ENCODE measurements around the gene ZNF248. TPM values are rescaled to one million over a fixed set of nuclear protein-coding genes. Genes with fewer than 3 reads are reported as not detected.

Gene ZNF248
- total RNA-seq, 2 experiments from 2014 or later, result 13.4 to 16.0 TPM

DNA sequence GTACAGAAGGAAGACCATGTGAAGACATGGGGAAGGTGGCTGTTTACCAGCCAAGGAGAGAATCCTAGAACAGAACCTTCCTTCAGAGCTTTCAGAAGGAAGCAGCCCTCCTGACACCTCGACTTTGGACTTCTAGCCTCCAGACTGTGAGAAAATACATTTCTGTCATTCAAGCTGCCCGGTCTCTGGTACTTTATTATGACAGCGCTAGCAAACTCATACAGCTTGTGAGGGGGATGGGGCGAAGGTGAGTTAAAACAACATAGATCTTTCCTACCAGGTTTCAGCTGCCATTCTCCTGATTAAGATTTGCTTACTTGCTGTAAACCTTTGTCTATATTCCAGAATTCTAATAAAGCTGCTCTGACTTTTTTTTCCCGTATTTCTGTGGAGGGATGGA, 14.9 kb upstream of the ZNF248 start:
- ChIA-PET CTCF (ENCODE audit: unreplicated experiment) (no interaction called here), POLR2A (interaction anchor here (0.6 to 0.7 kb wide), 2 partner anchors 82 to 103 kb away, joined by 3 read pairs; no protein-coding TSS in a partner anchor)
- Histone ChIP-seq H3K9me3 (ENCODE audit: low read length) (no peaks in the 10 kb centered on the region), H2AFZ (ENCODE audit: low read length) (peak overlapping the region; percentile 60; the same call in 1 of the 2 replicates), H3K36me3 (ENCODE audit: insufficient read depth, low read length) (no peaks in the 10 kb centered on the region), H3K4me1 (ENCODE audit: insufficient read depth, low read length, poor library complexity, severe bottlenecking) (no peaks in the 10 kb centered on the region), H3K4me2 (ENCODE audit: low read length) (no peak overlapping the region), H3K9me2 (ENCODE audit: insufficient read depth, low read length) (no peaks in the 10 kb centered on the region), H3K79me2 (ENCODE audit: insufficient read depth, low read depth, low read length) (no peaks in the 10 kb centered on the region), H3K27ac (ENCODE audit: low read depth, low read length, poor library complexity, severe bottlenecking) (no peak overlapping the region), H3K4me3 (ENCODE audit: low read depth, low read length, poor library complexity, severe bottlenecking) (no peak overlapping the region), H4K20me1 (ENCODE audit: insufficient read depth, low read length) (no peaks in the 10 kb centered on the region)
- no peak for DNase-seq (ENCODE audit: low spot score)
- TF ChIP-seq, protein P1, sequence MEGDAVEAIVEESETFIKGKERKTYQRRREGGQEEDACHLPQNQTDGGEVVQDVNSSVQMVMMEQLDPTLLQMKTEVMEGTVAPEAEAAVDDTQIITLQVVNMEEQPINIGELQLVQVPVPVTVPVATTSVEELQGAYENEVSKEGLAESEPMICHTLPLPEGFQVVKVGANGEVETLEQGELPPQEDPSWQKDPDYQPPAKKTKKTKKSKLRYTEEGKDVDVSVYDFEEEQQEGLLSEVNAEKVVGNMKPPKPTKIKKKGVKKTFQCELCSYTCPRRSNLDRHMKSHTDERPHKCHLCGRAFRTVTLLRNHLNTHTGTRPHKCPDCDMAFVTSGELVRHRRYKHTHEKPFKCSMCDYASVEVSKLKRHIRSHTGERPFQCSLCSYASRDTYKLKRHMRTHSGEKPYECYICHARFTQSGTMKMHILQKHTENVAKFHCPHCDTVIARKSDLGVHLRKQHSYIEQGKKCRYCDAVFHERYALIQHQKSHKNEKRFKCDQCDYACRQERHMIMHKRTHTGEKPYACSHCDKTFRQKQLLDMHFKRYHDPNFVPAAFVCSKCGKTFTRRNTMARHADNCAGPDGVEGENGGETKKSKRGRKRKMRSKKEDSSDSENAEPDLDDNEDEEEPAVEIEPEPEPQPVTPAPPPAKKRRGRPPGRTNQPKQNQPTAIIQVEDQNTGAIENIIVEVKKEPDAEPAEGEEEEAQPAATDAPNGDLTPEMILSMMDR (conservative IDR thresholded peaks at IDR 0.05; ENCODE audit: low read length), result no peak
- no peak for TF ChIP-seq EZH2phosphoT487 (IDR thresholded peaks at IDR 0.05; ENCODE audit: borderline replicate concordance, low read depth, low read length)
- no TSS peak for BruUV-seq (replicated peaks)
- intact Hi-C loops (cut with micrococcal nuclease; ENCODE audit: unreplicated experiment), result no loop called here

- H3K4me3 ChIP-seq (ENCODE audit: low read depth, low read length, poor library complexity, severe bottlenecking), result no peak overlapping the region
- H3K4me1 ChIP-seq (ENCODE audit: insufficient read depth, low read length, poor library complexity, severe bottlenecking), result peaks cover 2% of the 10 kb centered on the region
- H4K20me1 ChIP-seq (ENCODE audit: insufficient read depth, low read length), result no peaks in the 10 kb centered on the region
- H3K79me2 ChIP-seq (ENCODE audit: insufficient read depth, low read depth, low read length), result no peaks in the 10 kb centered on the region
- H3K36me3 ChIP-seq (ENCODE audit: insufficient read depth, low read length), result no peaks in the 10 kb centered on the region
- no peak overlapping the region for H3K27ac ChIP-seq (ENCODE audit: low read depth, low read length, poor library complexity, severe bottlenecking)
- no peaks in the 10 kb centered on the region for H3K9me3 ChIP-seq (ENCODE audit: low read length)
- ChIA-PET CTCF (ENCODE audit: unreplicated experiment) (no interaction called here), POLR2A (no interaction called here)
- H3K4me2 ChIP-seq (ENCODE audit: low read length), result no peak overlapping the region
- H3K9me2 ChIP-seq (ENCODE audit: insufficient read depth, low read length), result no peaks in the 10 kb centered on the region
- intact Hi-C loops (cut with micrococcal nuclease; ENCODE audit: unreplicated experiment), result no loop called here
- no peak for DNase-seq (ENCODE audit: low spot score)
- TF ChIP-seq, protein P1 (conservative IDR thresholded peaks at IDR 0.05; ENCODE audit: low read length), result no peak
- no peak for TF ChIP-seq EZH2phosphoT487 (IDR thresholded peaks at IDR 0.05; ENCODE audit: borderline replicate concordance, low read depth, low read length)
- H2AFZ ChIP-seq (ENCODE audit: low read length), result peak overlapping the region; percentile 60; the same call in 1 of the 2 replicates
- no TSS peak for BruUV-seq (replicated peaks)
Measured at GRCh38 chr10:37871568-37872251, 14.3 kb upstream of the ZNF248 start.

DNA sequence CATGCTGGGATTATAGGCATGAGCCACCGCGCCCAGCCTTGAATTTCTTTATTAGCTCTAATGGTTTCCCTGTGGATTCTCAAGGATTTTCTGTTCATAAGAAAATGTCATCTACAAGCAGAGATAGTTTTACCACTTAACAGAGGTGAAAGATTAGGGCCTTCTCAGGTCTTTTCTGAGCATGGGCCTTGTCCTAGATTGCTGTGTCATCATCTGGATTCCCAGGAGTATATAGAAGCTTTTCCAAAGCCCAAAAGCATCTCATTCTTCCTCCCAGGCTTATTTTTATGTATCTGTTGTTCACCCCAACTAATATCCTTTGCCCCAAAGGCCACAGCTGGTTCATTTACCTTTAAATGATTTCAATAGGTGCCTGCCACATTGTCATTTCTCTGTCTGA, 13.7 kb upstream of the ZNF248 start:
- intact Hi-C loops (cut with micrococcal nuclease; ENCODE audit: unreplicated experiment), result no loop called here
- POLR2A ChIA-PET, result interaction anchor here (0.6 kb wide), 1 partner anchor 87 kb away, joined by 3 read pairs; no protein-coding TSS in a partner anchor
- peaks cover 7% of the 10 kb centered on the region for H3K4me1 ChIP-seq (ENCODE audit: insufficient read depth, low read length, poor library complexity, severe bottlenecking)
- H3K4me2 ChIP-seq (ENCODE audit: low read length), result no peak overlapping the region
- no peak overlapping the region for H2AFZ ChIP-seq (ENCODE audit: low read length)
- H3K9me3 ChIP-seq (ENCODE audit: low read length), result no peaks in the 10 kb centered on the region
- DNase-seq (ENCODE audit: low spot score), result no peak
- no peaks in the 10 kb centered on the region for H3K9me2 ChIP-seq (ENCODE audit: insufficient read depth, low read length)
- no peak overlapping the region for H3K27ac ChIP-seq (ENCODE audit: low read depth, low read length, poor library complexity, severe bottlenecking)
- no peaks in the 10 kb centered on the region for H4K20me1 ChIP-seq (ENCODE audit: insufficient read depth, low read length)
- H3K36me3 ChIP-seq (ENCODE audit: insufficient read depth, low read length), result no peaks in the 10 kb centered on the region
- H3K4me3 ChIP-seq (ENCODE audit: low read depth, low read length, poor library complexity, severe bottlenecking), result no peak overlapping the region
- BruUV-seq (replicated peaks), result no TSS peak
- H3K79me2 ChIP-seq (ENCODE audit: insufficient read depth, low read depth, low read length), result no peaks in the 10 kb centered on the region
- TF ChIP-seq EZH2phosphoT487 (IDR thresholded peaks at IDR 0.05; ENCODE audit: borderline replicate concordance, low read depth, low read length), result no peak
- TF ChIP-seq, protein P1 (conservative IDR thresholded peaks at IDR 0.05; ENCODE audit: low read length), result no peak
- CTCF ChIA-PET (ENCODE audit: unreplicated experiment), result no interaction called here

All from OCI-LY7 (cell line).